ENCODE data around the gene AHSA1.

Gene AHSA1

DNA sequence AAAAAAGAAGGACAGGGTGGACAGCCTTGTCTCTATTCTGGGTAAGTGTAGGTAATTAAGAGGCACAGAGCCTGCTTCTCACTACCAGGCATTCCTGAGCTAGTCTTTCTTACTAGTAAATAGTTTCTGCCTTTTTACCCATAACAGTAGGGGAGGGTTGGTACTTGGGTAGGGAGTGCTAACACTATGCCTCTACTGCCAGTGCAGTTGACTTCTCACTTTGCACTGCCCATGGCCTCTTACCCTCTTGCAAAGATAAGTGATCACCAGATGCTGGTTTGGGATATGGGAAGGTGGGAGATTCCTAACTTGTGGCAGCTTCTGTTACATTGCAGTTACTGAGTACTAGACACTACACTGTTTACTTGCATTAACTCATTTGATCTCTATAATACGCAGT is 11.6 kb downstream of the AHSA1 start:
- DNase-seq (ENCODE audit: insufficient read length, low spot score) (no peak), FAIRE-seq (no peak)
- no peak for TF ChIP-seq POU2F2 (IDR thresholded peaks at IDR 0.05; ENCODE audit: low read depth, low read length)
- TF ChIP-seq TAF1 (IDR thresholded peaks at IDR 0.05; ENCODE audit: low read depth, low read length): no peak
- TF ChIP-seq POLR2A (IDR thresholded peaks at IDR 0.05; ENCODE audit: low read depth, low read length): peak; percentile 27; the same call in 1 of the 2 replicates

DNA sequence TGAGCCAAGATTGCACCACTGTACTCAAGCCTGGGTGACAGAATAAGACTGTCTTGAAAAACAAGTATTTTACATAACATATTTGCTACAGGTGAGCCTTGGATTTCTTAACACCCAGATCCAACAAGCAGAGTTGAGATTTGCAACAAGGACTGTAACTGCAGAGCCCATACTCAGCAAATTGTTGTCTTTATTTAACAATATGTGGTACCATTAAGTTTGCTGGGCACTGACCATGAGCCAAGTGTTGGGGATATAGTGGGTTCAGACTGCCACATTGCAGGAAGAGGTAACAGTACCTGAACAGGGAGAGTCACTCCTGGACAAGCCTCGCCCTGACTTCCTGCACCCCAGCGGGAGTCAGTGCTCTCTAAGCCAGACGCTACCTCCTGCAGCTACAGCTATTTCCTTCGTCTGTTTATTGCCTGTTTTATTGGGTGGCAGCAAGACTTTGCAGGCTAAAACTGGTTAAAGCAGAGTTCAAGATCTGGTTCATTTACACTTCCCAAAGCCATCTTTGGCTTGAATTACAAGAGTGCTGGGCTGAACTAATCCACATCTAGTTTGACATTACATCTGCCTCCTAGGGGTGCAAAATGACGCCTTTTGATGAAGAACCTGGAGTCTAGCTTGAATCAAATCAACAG is 12.5 kb downstream of the AHSA1 start:
- FAIRE-seq: no peak
- TF ChIP-seq TAF1 (IDR thresholded peaks at IDR 0.05; ENCODE audit: low read depth, low read length) (no peak), SPI1 (IDR thresholded peaks at IDR 0.05; ENCODE audit: low read depth, low read length) (no peak), PAX5 (IDR thresholded peaks at IDR 0.05; ENCODE audit: insufficient read depth, low read length, severe bottlenecking) (no peak)
- no peak for DNase-seq (ENCODE audit: insufficient read length, low spot score)

DNA sequence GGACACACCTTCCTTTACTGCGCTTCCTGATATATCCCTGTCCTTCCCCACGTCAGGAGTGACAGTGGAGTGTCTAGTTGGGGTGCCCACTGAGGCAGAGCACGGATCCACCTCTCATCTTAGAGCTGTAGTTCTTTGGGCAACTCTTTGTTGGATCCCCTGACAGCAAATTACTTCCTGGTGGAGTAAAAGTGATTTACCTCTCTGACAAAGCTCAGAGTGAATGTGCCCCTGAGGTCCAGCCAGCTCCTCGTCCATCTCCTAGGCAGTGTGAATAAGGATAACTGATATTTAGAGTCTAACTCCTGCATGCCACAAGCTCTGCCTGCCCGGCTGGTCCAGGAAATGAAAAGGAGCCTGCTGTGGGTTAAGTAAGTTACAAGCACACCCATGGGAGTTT is 16.0 kb downstream of the AHSA1 start:
- FAIRE-seq: no peak
- TF ChIP-seq POLR2AphosphoS5 (IDR thresholded peaks at IDR 0.05; ENCODE audit: low read depth, low read length): no peak
- TF ChIP-seq SPI1 (IDR thresholded peaks at IDR 0.05; ENCODE audit: low read depth, low read length): no peak
- no peak for TF ChIP-seq PAX5 (IDR thresholded peaks at IDR 0.05; ENCODE audit: insufficient read depth, low read length, severe bottlenecking)
- no peak for TF ChIP-seq TAF1 (IDR thresholded peaks at IDR 0.05; ENCODE audit: low read depth, low read length)
- no peak for TF ChIP-seq POLR2A (IDR thresholded peaks at IDR 0.05; ENCODE audit: low read depth, low read length)
- no peak for TF ChIP-seq POU2F2 (IDR thresholded peaks at IDR 0.05; ENCODE audit: low read depth, low read length)
- DNase-seq (ENCODE audit: insufficient read length, low spot score): no peak

DNA sequence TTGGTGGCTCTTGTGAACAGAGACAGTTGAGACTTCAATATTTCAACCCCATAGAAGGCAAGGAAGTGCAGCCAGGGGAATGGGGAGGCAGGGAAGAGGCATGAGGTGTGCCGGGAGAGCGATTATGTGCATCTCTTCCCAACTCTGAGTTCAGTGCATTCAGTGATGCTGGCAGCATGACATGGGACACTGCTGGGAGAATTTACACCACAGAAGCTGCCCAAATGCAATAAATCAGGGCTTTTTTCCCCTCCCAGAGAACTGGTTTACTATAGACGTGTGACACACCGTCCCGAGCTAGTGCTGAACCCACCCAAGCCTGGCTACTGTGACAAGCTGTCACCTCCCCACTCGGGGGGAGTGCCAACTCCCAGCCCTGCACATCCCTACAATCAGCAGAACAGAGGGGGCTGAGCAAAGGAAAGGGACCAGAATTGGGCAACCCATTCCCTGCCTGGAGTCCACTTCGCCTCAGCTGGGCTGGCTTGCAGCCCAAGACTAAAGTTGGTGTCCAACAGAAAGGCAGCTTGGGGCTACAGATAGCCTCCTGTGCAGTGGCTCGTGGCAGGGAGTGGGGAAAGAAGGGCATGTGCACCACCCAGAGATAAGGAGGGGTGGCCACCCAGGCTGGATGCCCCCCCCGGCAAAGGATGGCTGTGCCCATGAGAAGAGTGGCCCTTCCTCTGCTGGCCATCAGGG is 16.7 kb downstream of the AHSA1 start:
- FAIRE-seq (no peak), DNase-seq (ENCODE audit: insufficient read length, low spot score) (no peak)
- TF ChIP-seq POLR2A (IDR thresholded peaks at IDR 0.05; ENCODE audit: low read depth, low read length): no peak
- TF ChIP-seq PAX5 (IDR thresholded peaks at IDR 0.05; ENCODE audit: insufficient read depth, low read length, severe bottlenecking): no peak
- TF ChIP-seq SPI1 (IDR thresholded peaks at IDR 0.05; ENCODE audit: low read depth, low read length): no peak
- no peak for TF ChIP-seq POU2F2 (IDR thresholded peaks at IDR 0.05; ENCODE audit: low read depth, low read length)
- no peak for TF ChIP-seq POLR2AphosphoS5 (IDR thresholded peaks at IDR 0.05; ENCODE audit: low read depth, low read length)
- TF ChIP-seq TAF1 (IDR thresholded peaks at IDR 0.05; ENCODE audit: low read depth, low read length): no peak

DNA sequence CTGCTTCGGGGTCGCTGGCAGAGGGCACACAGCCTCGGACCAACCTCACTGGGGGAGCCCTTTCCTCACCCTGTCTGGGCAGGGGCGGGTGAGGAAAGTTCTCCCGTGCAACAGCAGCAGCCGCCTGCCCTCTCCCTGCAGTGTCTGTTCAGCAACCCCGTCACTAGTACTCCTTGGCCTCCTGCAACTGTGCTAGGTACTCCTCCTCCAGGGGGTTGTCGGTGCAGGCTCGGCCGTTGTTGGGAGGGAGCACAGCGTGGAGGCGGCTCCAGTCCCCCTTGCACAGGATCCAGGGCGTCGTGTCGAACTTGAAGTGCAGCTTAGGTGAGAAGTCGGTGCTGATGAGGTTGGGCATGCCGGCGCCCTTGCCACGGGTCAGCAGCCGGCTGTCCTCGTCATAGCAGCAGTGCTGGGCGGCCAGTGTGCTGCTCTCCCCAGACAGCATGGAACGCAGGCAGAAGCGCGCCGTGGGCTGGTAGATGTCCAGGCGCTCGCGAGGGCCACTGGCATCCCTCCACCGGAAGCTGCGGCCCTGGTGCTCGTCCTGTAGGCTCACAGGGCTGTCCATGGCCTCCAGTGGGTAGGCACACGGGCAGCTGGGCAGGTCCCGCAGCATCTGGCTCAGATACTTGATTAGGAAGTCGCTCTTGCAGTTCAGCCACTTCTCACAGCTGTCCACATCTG is 17.7 kb downstream of the AHSA1 start:
- TF ChIP-seq SPI1 (IDR thresholded peaks at IDR 0.05; ENCODE audit: low read depth, low read length): no peak
- TF ChIP-seq TAF1 (IDR thresholded peaks at IDR 0.05; ENCODE audit: low read depth, low read length): no peak
- TF ChIP-seq PAX5 (IDR thresholded peaks at IDR 0.05; ENCODE audit: insufficient read depth, low read length, severe bottlenecking): no peak
- no peak for TF ChIP-seq POLR2A (IDR thresholded peaks at IDR 0.05; ENCODE audit: low read depth, low read length)
- no peak for TF ChIP-seq POU2F2 (IDR thresholded peaks at IDR 0.05; ENCODE audit: low read depth, low read length)
- no peak for TF ChIP-seq POLR2AphosphoS5 (IDR thresholded peaks at IDR 0.05; ENCODE audit: low read depth, low read length)
- no peak for FAIRE-seq

DNA sequence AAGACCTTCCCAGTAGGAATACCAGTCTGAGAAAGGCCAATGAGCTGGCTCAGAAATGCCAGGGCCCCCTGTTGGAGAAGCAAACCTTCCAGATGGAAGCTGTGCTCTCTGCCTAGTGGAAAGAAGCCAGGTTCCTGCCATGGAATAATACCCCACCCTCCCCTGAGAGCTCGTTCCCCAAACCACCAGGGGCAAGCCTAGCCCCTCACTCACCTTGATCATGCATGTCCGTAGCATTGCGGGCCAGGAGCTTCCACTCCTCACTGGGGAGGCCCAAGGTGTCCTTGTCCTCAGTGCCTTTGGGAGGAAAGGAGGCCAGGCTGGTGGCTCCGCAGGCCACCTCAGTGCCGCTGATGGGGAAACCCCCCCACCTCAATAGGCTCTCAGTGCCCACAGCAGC is 20.1 kb downstream of the AHSA1 start:
- FAIRE-seq: no peak
- TF ChIP-seq SPI1 (IDR thresholded peaks at IDR 0.05; ENCODE audit: low read depth, low read length) (no peak), POU2F2 (IDR thresholded peaks at IDR 0.05; ENCODE audit: low read depth, low read length) (no peak), POLR2A (IDR thresholded peaks at IDR 0.05; ENCODE audit: low read depth, low read length) (no peak), PAX5 (IDR thresholded peaks at IDR 0.05; ENCODE audit: insufficient read depth, low read length, severe bottlenecking) (no peak), TAF1 (IDR thresholded peaks at IDR 0.05; ENCODE audit: low read depth, low read length) (no peak), POLR2AphosphoS5 (IDR thresholded peaks at IDR 0.05; ENCODE audit: low read depth, low read length) (no peak)

More for the DNA sequence above, 17.7 kb downstream of the AHSA1 start:
- DNase-seq (ENCODE audit: insufficient read length, low spot score): no peak

DNA sequence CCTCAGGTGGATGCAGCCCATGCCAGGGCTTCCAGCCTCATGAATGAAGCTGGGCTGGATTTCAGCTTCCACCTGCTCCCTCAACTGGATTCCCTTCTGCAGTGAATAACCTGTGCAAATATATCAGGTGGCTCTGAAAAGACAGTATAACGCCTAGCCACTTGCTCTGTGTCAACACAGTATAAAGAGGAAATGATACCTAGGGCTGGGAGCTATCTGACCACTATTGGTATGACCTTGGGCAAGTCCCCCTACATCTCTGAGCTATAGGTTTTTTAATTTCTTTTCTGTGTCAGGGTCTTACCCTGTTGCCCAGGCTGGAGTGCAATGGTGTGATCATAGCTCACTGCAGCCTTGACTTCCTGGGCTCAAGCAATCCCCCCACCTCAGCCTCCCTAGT is 20.9 kb downstream of the AHSA1 start:
- TF ChIP-seq PAX5 (IDR thresholded peaks at IDR 0.05; ENCODE audit: insufficient read depth, low read length, severe bottlenecking): no peak
- peak; percentile 98 for TF ChIP-seq SPI1 (IDR thresholded peaks at IDR 0.05; ENCODE audit: low read depth, low read length)
- DNase-seq (ENCODE audit: insufficient read length, low spot score) (peak; percentile 61), FAIRE-seq (peak; percentile 33)

More for the DNA sequence above, 20.1 kb downstream of the AHSA1 start:
- no peak for DNase-seq (ENCODE audit: insufficient read length, low spot score)

DNA sequence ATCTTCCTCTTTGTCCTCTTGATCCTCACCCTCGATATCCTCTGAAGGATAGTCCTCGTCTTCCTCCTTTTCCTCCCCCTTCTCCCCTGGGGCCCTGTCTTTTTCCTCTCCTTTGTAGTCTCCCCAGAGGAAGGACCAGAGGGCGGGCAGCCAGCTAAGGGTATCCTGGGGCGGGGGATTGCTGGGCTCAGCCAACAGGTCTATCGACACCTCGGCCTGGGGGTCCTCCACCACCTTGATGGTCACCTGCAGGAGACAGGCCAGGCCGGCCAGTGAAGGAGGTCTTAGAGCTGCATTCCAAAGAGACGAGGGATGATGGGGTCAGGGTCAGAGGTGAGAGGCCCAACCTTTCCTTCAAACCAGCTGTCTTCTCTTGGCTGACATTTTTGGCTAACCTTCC is 24.5 kb downstream of the AHSA1 start:
- no peak for FAIRE-seq
- no peak for DNase-seq (ENCODE audit: insufficient read length, low spot score)
- TF ChIP-seq PAX5 (IDR thresholded peaks at IDR 0.05; ENCODE audit: insufficient read depth, low read length, severe bottlenecking) (no peak), SPI1 (IDR thresholded peaks at IDR 0.05; ENCODE audit: low read depth, low read length) (no peak), POLR2A (IDR thresholded peaks at IDR 0.05; ENCODE audit: low read depth, low read length) (no peak), POU2F2 (IDR thresholded peaks at IDR 0.05; ENCODE audit: low read depth, low read length) (no peak), TAF1 (IDR thresholded peaks at IDR 0.05; ENCODE audit: low read depth, low read length) (no peak), POLR2AphosphoS5 (IDR thresholded peaks at IDR 0.05; ENCODE audit: low read depth, low read length) (no peak)

DNA sequence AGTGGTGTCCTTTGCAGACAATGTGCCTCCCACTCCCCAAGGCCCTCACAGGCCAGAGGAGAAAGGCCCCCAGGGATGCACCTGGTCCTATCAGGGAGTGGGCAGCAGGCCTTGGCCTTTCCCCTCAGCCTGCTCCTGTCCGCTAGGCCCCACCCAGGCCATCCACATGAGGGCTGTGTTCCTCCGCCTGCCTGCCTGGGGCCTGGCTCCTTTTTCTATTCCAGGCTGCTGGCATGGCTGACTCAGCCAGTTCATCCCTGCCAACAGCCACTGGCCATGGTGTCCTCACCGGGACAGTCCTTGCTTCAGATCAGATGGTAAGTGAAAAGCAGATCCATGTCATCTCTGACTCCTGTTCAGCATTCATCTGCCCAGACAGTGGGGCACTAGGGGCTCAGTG is 27.4 kb downstream of the AHSA1 start:
- FAIRE-seq (no peak), DNase-seq (ENCODE audit: insufficient read length, low spot score) (no peak)
- TF ChIP-seq TAF1 (IDR thresholded peaks at IDR 0.05; ENCODE audit: low read depth, low read length) (no peak), POLR2AphosphoS5 (IDR thresholded peaks at IDR 0.05; ENCODE audit: low read depth, low read length) (no peak), SPI1 (IDR thresholded peaks at IDR 0.05; ENCODE audit: low read depth, low read length) (no peak), POU2F2 (IDR thresholded peaks at IDR 0.05; ENCODE audit: low read depth, low read length) (no peak), POLR2A (IDR thresholded peaks at IDR 0.05; ENCODE audit: low read depth, low read length) (no peak), PAX5 (IDR thresholded peaks at IDR 0.05; ENCODE audit: insufficient read depth, low read length, severe bottlenecking) (no peak)

All from GM12891 (cell line).